GM18526 (cell line): Measurements from ENCODE around the gene FOXD4.
"Not testable (repeated sequence)": the region's sequence is repeated elsewhere in the genome, so short reads cannot be mapped to it uniquely, and the experiment has no call there.

Experiments used
- POLR2A ChIP-seq: IDR thresholded peaks from 3 replicates; pipeline ENCODE4 v1.6.1; 2011; ENCODE audit not compliant: insufficient read length; ENCODE audit errors: extremely low read depth

The FOXD4 gene

DNA sequence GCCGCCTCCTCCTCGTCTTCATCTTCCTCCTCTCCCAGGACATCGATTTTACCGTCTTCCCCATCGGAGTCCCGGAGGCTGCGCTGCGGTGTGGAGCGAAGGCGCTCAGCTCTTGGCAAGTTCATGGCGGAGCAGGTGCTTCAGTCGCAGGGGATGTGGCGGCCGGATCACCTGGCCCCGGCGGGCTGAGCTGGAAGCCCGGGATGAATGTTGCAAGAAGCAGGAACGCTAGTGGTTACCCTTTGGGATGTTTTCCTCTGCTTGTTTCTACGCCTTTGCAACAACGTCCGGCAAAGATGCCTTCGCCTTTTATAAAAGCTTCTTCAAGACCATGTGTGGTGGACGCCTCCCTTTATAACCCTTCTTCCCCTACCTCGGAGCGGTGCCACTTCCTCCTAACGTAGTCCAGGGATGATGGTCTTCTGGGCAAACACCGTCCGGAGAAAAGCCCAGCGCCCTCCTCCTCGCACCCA is at the start of gene FOXD4:
Gene FOXD4, minus strand, starts transcription at position 423 of the 473 bp plus-strand sequence. Its CDS starts 298 bp downstream, at position 125.
- TF ChIP-seq POLR2A: not testable (repeated sequence)
